Measurements from ENCODE around the gene PDP2.

DNA sequence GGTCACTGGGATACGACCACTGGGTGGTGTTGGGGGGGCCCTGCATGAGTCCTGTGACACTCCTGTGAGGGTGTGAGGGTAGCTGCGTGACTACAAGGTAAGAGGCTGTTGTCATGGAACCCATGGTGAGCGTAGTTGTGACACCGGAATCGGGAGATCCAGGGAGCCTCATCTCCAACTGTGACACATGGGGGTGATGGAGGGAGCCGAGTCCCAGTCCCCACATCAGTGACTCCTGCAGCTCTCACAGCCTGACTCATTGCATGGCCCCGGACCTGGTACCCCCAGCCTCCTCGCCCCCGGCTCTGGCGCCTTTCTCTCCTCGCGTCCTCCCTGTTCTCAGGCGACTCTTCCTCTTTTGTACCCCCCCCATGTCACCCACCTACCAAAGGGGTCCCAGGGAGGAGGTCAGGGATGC, 24.1 kb downstream of the PDP2 start:
- TF ChIP-seq L3MBTL2 (conservative IDR thresholded peaks at IDR 0.05) (no peak), ELF4 (IDR thresholded peaks at IDR 0.05) (no peak), TARDBP (IDR thresholded peaks at IDR 0.05) (no peak), NFRKB (IDR thresholded peaks at IDR 0.05) (no peak), CTBP1 (IDR thresholded peaks at IDR 0.05; ENCODE audit: borderline replicate concordance) (no peak), ZNF384 (IDR thresholded peaks at IDR 0.05) (no peak)
- TF ChIP-seq, protein P1, sequence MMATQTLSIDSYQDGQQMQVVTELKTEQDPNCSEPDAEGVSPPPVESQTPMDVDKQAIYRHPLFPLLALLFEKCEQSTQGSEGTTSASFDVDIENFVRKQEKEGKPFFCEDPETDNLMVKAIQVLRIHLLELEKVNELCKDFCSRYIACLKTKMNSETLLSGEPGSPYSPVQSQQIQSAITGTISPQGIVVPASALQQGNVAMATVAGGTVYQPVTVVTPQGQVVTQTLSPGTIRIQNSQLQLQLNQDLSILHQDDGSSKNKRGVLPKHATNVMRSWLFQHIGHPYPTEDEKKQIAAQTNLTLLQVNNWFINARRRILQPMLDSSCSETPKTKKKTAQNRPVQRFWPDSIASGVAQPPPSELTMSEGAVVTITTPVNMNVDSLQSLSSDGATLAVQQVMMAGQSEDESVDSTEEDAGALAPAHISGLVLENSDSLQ (IDR thresholded peaks at IDR 0.05): no peak
